ENCODE data around the gene SFXN5. TPM values are rescaled to one million over a fixed set of nuclear protein-coding genes. Genes with fewer than 3 reads are reported as not detected.

Gene SFXN5
- total RNA-seq, 1 experiment from 2014 or later, result 27.8 TPM

- no peak for ATAC-seq
- Histone ChIP-seq H3K36me3 (ENCODE audit: control insufficient read depth, insufficient read depth, low read length) (no peaks in the 10 kb centered on the region; the same call in 1 of the 2 replicates), H3K4me3 (ENCODE audit: low read depth in 2 of 2, low read length in 2 of 2) (no peak overlapping the region), H3K27ac (ENCODE audit: low read length) (no peak overlapping the region), H3K9me3 (ENCODE audit: control insufficient read depth, insufficient read depth, low read depth, low read length) (no peaks in the 10 kb centered on the region), H3K4me1 (ENCODE audit: control insufficient read depth, insufficient read depth, low read length) (no peaks in the 10 kb centered on the region), H3K27me3 (ENCODE audit: control insufficient read depth, insufficient read depth, low read length) (no peaks in the 10 kb centered on the region)
- ChIA-PET POLR2A (no interaction called here), CTCF (no interaction called here)
- BruUV-seq (replicated peaks), result no TSS peak
- intact Hi-C loops (cut with micrococcal nuclease; ENCODE audit: unreplicated experiment), result no loop called here
- in situ Hi-C loops (cut with HindIII; ENCODE audit: low pct_unique_long_range_greater_than_20kb, low sequenced_read_pairs), result no loop called here
- no peak for DNase-seq (ENCODE audit: low read depth, low spot score)
- TF ChIP-seq SIN3A (IDR thresholded peaks at IDR 0.05; ENCODE audit: borderline replicate concordance, insufficient read depth, low read depth, low read length), result no peak
- TF ChIP-seq TCF7L2 (IDR thresholded peaks at IDR 0.05; ENCODE audit: low read depth, low read length), result no peak
- TF ChIP-seq CTCF (IDR thresholded peaks at IDR 0.05), result no peak
Measured at GRCh38 chr2:73033766-73034381, 37.6 kb downstream of the SFXN5 start.

GRCh38 chr2:73033142-73033765 lies 38.3 kb downstream of the SFXN5 start:
- H3K27me3 ChIP-seq (ENCODE audit: control insufficient read depth, insufficient read depth, low read length), result no peaks in the 10 kb centered on the region
- ATAC-seq (no peak), DNase-seq (ENCODE audit: low read depth, low spot score) (no peak)
- H3K27ac ChIP-seq (ENCODE audit: low read length), result no peak overlapping the region
- H3K9me3 ChIP-seq (ENCODE audit: control insufficient read depth, insufficient read depth, low read depth, low read length), result no peaks in the 10 kb centered on the region
- ChIA-PET POLR2A (no interaction called here), CTCF (no interaction called here)
- no peak for TF ChIP-seq POLR2AphosphoS5 (IDR thresholded peaks at IDR 0.05; ENCODE audit: low read depth, low read length)
- TF ChIP-seq SIN3A (IDR thresholded peaks at IDR 0.05; ENCODE audit: borderline replicate concordance, insufficient read depth, low read depth, low read length), result no peak
- TF ChIP-seq TCF7L2 (IDR thresholded peaks at IDR 0.05; ENCODE audit: low read depth, low read length), result no peak
- no peak for TF ChIP-seq REST (IDR thresholded peaks at IDR 0.05; ENCODE audit: insufficient read depth in 1 of 2, low read depth in 2 of 2, low read length in 1 of 2)
- TF ChIP-seq CTCF (IDR thresholded peaks at IDR 0.05), result no peak
- no peaks in the 10 kb centered on the region; the same call in 1 of the 2 replicates for H3K36me3 ChIP-seq (ENCODE audit: control insufficient read depth, insufficient read depth, low read length)
- H3K4me3 ChIP-seq (ENCODE audit: low read depth in 2 of 2, low read length in 2 of 2), result no peak overlapping the region
- in situ Hi-C loops (cut with HindIII; ENCODE audit: low pct_unique_long_range_greater_than_20kb, low sequenced_read_pairs), result no loop called here
- intact Hi-C loops (cut with micrococcal nuclease; ENCODE audit: unreplicated experiment), result no loop called here
- no TSS peak for BruUV-seq (replicated peaks)
- H3K4me1 ChIP-seq (ENCODE audit: control insufficient read depth, insufficient read depth, low read length), result no peaks in the 10 kb centered on the region

Data from Panc1 (cell line).